Measurements from ENCODE around the gene NDC80.

GRCh38 chr18:2636126-2636631 is 64.8 kb downstream of the NDC80 start:
- TF ChIP-seq, protein P1, sequence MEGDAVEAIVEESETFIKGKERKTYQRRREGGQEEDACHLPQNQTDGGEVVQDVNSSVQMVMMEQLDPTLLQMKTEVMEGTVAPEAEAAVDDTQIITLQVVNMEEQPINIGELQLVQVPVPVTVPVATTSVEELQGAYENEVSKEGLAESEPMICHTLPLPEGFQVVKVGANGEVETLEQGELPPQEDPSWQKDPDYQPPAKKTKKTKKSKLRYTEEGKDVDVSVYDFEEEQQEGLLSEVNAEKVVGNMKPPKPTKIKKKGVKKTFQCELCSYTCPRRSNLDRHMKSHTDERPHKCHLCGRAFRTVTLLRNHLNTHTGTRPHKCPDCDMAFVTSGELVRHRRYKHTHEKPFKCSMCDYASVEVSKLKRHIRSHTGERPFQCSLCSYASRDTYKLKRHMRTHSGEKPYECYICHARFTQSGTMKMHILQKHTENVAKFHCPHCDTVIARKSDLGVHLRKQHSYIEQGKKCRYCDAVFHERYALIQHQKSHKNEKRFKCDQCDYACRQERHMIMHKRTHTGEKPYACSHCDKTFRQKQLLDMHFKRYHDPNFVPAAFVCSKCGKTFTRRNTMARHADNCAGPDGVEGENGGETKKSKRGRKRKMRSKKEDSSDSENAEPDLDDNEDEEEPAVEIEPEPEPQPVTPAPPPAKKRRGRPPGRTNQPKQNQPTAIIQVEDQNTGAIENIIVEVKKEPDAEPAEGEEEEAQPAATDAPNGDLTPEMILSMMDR (IDR thresholded peaks at IDR 0.05), result no peak
- TF ChIP-seq POLR2AphosphoS5 (IDR thresholded peaks at IDR 0.05; ENCODE audit: low read depth, low read length) (no peak), SIN3A (IDR thresholded peaks at IDR 0.05; ENCODE audit: borderline replicate concordance, insufficient read depth, low read depth, low read length) (no peak), TCF7L2 (IDR thresholded peaks at IDR 0.05; ENCODE audit: low read depth, low read length) (no peak)

All from Panc1 (cell line).